Natural killer cell treated with Interleukin-12 subunit alpha and Interleukin-12 subunit beta and Interleukin-15 and Interleukin-18, amount 100 ng/mL, for 72 hours (primary cell): Measurements from ENCODE around the gene PDGFB. TPM values are rescaled to one million over a fixed set of nuclear protein-coding genes. Genes with fewer than 3 reads are reported as not detected.

Experiments used
- ATAC-seq, 2 donors: fragments of 150-1000 bp; cut with Tn5 transposase in 1 of 2; sonication (Bioruptor Pico), chemical (Tn5 transposase) in 1 of 2; 2 replicates each; pipeline ENCODE4 v1.10.0; 2021
- DNase-seq: peaks from one replicate; pipeline ENCODE4 v3.0.0; 2022; ENCODE audit warnings: low spot score
- H3K27ac Mint-ChIP-seq, 2 donors: 1 replicate in 1 of 2; 2 replicates in 1 of 2; pipeline ENCODE4 v1.8.0; 2022; ENCODE audit warnings: mixed read lengths in 2 of 2, mild to moderate bottlenecking in 1 of 2, moderate library complexity in 1 of 2
- H3K27me3 Mint-ChIP-seq, 2 donors: 1 replicate in 1 of 2; 2 replicates in 1 of 2; pipeline ENCODE4 v1.8.0; 2022; ENCODE audit warnings: mixed read lengths in 2 of 2
- H3K36me3 Mint-ChIP-seq: one replicate; pipeline ENCODE4 v1.8.0; 2022; ENCODE audit warnings: mixed read lengths
- H3K4me1 Mint-ChIP-seq, 2 donors: 1 replicate in 1 of 2; 2 replicates in 1 of 2; pipeline ENCODE4 v1.8.0; 2022; ENCODE audit warnings: low read depth in 2 of 2, mixed read lengths in 2 of 2, mild to moderate bottlenecking in 1 of 2
- H3K4me3 Mint-ChIP-seq: one replicate; pipeline ENCODE4 v1.8.0; 2022; ENCODE audit warnings: mixed read lengths
- H3K9me3 Mint-ChIP-seq: 2 replicates; pipeline ENCODE4 v1.8.0; 2022; ENCODE audit warnings: mixed read lengths
- total RNA-seq, 2 donors: library from RNA; stranded (reverse); gene quantifications; one replicate each; pipeline ENCODE4 v1.2.3, GENCODE V29; 2022

The PDGFB gene
- total RNA-seq, 2 donors from 2014 or later = not detected

- no peak for ATAC-seq
- no peaks in the 10 kb centered on the region for H3K27me3 Mint-ChIP-seq
- H3K4me1 Mint-ChIP-seq = peaks cover 41 to 52% of the 10 kb centered on the region in 2 donors
- no peaks in the 10 kb centered on the region for H3K36me3 Mint-ChIP-seq
- no peaks in the 10 kb centered on the region for H3K9me3 Mint-ChIP-seq
- no peak overlapping the region for H3K27ac Mint-ChIP-seq
- no peak for DNase-seq
- no peak overlapping the region for H3K4me3 Mint-ChIP-seq
Measured at GRCh38 chr22:39176143-39176713, 68.6 kb downstream of the PDGFB start.

DNA sequence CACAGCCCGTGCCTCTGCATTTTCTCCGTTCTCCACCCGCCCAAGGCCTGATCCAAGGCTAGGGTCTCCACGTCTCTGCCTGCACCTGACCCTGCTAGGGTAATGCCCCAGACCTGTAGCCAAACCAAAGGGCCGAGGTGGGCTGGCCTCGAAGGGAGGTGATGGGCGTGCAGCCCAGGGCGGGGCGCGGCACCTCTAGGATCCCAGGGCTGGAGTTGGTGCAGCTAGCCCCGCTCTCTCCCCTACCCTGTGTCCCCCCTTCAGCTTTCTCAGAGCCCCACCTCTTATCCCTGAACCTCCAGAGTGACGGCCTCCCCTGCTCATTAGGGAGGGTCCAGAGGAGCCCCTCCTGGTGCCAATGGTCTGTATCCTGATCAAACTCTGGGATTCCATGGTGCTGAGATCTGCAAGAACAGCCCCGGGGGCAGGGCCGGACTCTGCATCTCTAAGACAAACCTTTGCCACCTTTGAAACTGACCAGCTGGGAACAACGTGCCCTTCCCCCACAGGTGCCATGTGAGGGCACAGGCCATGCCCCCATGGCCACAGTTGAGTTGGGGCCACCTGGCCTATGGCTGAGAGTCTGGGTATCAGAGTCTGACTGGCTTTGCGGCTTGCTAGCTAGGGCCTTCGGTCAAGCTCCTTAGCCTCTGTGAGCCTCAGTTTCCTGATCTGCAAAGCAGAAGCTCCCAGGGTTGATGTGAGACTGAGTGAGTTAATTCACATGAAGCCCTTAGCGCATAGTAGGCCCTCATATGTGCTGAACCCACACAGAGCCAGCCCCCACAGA is 69.2 kb downstream of the PDGFB start:
- DNase-seq = no peak
- H3K27ac Mint-ChIP-seq = no peak overlapping the region
- H3K27me3 Mint-ChIP-seq = no peaks in the 10 kb centered on the region
- no peak overlapping the region for H3K4me3 Mint-ChIP-seq
- no peaks in the 10 kb centered on the region for H3K9me3 Mint-ChIP-seq
- no peak for ATAC-seq
- H3K36me3 Mint-ChIP-seq = no peaks in the 10 kb centered on the region
- peaks cover 46 to 55% of the 10 kb centered on the region in 2 donors for H3K4me1 Mint-ChIP-seq

- H3K36me3 Mint-ChIP-seq = no peaks in the 10 kb centered on the region
- ATAC-seq (peak; percentile 40 to 48), DNase-seq (no peak)
- no peaks in the 10 kb centered on the region for H3K9me3 Mint-ChIP-seq
- peaks cover 46 to 55% of the 10 kb centered on the region in 2 donors for H3K4me1 Mint-ChIP-seq
- H3K27me3 Mint-ChIP-seq = peaks cover 3% of the 10 kb centered on the region in 2 donors
- peak overlapping the region; percentile 79 for H3K4me3 Mint-ChIP-seq
- peak overlapping the region; percentile 71 to 88 for H3K27ac Mint-ChIP-seq
Measured at GRCh38 chr22:39174498-39175352, 70.1 kb downstream of the PDGFB start.

- Mint-ChIP-seq H3K4me3 (peak overlapping the region; percentile 79), H3K9me3 (no peaks in the 10 kb centered on the region), H3K36me3 (no peaks in the 10 kb centered on the region), H3K4me1 (peaks cover 39 to 47% of the 10 kb centered on the region in 2 donors), H3K27ac (peak overlapping the region; percentile 71 to 88), H3K27me3 (peaks cover 7% of the 10 kb centered on the region in 2 donors)
- ATAC-seq = peak; percentile 72 to 81
- peak; percentile 85 for DNase-seq
Measured at GRCh38 chr22:39173787-39174497, 70.8 kb downstream of the PDGFB start.

Other genes with a start within 250 kb of the PDGFB start
- 100 to 1,000 TPM in 1 of 2 donors, 10 to 100 TPM in 1; 78.5 to 103 TPM for gene APOBEC3C, start 230.7 kb downstream of the PDGFB start, total RNA-seq
- gene APOBEC3D, start 223.9 kb downstream of the PDGFB start, total RNA-seq = 10 to 100 TPM; 37.6 to 40.1 TPM
- gene APOBEC3F, start 204.1 kb downstream of the PDGFB start, total RNA-seq = 10 to 100 TPM; 21.7 to 31.6 TPM
- 100 to 1,000 TPM; 105 to 169 TPM for gene APOBEC3G, start 167.7 kb downstream of the PDGFB start, total RNA-seq
- gene APOBEC3H, start 147.7 kb downstream of the PDGFB start, total RNA-seq = 1 to 10 TPM; 6.2 to 6.9 TPM
- 10 to 100 TPM in 1 of 2 donors, 1 to 10 TPM in 1; 4.9 to 11.1 TPM for gene CBX7, start 92.3 kb downstream of the PDGFB start, total RNA-seq
- gene RPL3, start 74.6 kb upstream of the PDGFB start, total RNA-seq = 1,000 to 10,000 TPM; 1,242 to 2,090 TPM
- 1 to 10 TPM; 1.1 to 2.0 TPM for gene SYNGR1, start 105.0 kb upstream of the PDGFB start, total RNA-seq
- gene TAB1, start 154.8 kb upstream of the PDGFB start, total RNA-seq = 10 to 100 TPM; 20.8 to 38.9 TPM
- 1 to 10 TPM in 1 of 2 donors, under 1 TPM in 1; 0.38 to 2.6 TPM for gene MGAT3, start 212.0 kb upstream of the PDGFB start, total RNA-seq